ENCODE measurements around the gene HOXB6.

HOXB6 gene

GRCh38 chr17:48645639-48646182, 40.9 kb upstream of the HOXB6 start:
- intact Hi-C loops (cut with DNase I; ENCODE audit: low total_unique reads), result no loop called here
- no peaks in the 10 kb centered on the region for H3K36me3 ChIP-seq
- H3K4me3 ChIP-seq, result no peak overlapping the region
- DNase-seq, result no peak
- H3K27ac ChIP-seq, result no peak overlapping the region
- H3K4me1 ChIP-seq, result peaks cover 0 to 20% (median 14%) of the 10 kb centered on the region in 4 donors
- TF ChIP-seq CTCF (IDR thresholded peaks at IDR 0.05), result no peak
- H3K27me3 ChIP-seq, result peaks cover 0 to 96% of the 10 kb centered on the region in 2 donors
- no peaks in the 10 kb centered on the region for H3K9me3 ChIP-seq

DNA sequence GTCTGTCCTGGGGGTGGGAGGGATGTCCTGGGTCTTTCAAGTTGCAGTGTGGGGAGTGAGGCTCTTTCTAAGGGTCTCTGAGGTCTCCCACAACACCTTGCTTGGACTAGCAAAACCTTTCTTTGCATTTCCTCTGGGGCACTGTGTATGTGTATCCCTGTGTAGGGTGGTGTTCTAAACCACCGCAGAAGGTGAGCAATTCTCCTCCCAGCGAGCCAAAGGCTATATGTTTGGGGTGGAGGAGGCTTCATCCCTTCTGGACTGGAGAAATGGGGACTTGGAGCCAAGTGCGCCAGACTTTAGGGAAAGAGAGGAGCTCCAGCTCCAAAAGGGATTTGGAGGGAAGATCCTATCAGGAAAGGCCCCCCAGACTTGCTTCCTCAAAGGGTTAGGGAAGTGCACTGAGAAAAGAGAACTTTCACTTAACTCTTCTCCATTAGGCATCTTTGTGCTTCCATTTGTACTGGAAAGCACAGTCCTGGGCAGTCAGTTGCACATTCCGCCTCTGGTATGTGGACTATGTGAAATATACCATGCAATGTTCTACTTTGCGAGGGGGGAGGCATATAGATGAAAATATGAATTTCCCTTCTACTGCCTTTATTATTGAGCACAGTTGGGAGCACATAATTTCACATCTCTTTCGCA, 40.2 kb upstream of the HOXB6 start:
- intact Hi-C loops (cut with DNase I; ENCODE audit: low total_unique reads), result no loop called here
- TF ChIP-seq CTCF (IDR thresholded peaks at IDR 0.05), result no peak
- Histone ChIP-seq H3K27me3 (peaks cover 0 to 94% of the 10 kb centered on the region in 2 donors), H3K27ac (no peak overlapping the region), H3K9me3 (no peaks in the 10 kb centered on the region), H3K36me3 (no peaks in the 10 kb centered on the region), H3K4me3 (no peak overlapping the region), H3K4me1 (peaks cover 0 to 20% (median 14%) of the 10 kb centered on the region in 4 donors)
- DNase-seq, result no peak

- H3K4me3 ChIP-seq, result no peak overlapping the region
- no peaks in the 10 kb centered on the region for H3K36me3 ChIP-seq
- peaks cover 0 to 97% of the 10 kb centered on the region in 2 donors for H3K27me3 ChIP-seq
Observed at GRCh38 chr17:48644159-48644558, 39.4 kb upstream of the HOXB6 start.

GRCh38 chr17:48643697-48644012, 38.9 kb upstream of the HOXB6 start:
- peaks cover 0 to 97% of the 10 kb centered on the region in 2 donors for H3K27me3 ChIP-seq
- H3K36me3 ChIP-seq, result no peaks in the 10 kb centered on the region
- no peaks in the 10 kb centered on the region for H3K9me3 ChIP-seq
- no peak overlapping the region for H3K4me3 ChIP-seq
- no peak for DNase-seq
- no peak overlapping the region for H3K27ac ChIP-seq
- peaks cover 0 to 20% (median 14%) of the 10 kb centered on the region in 4 donors for H3K4me1 ChIP-seq
- no peak for TF ChIP-seq CTCF (IDR thresholded peaks at IDR 0.05)
- intact Hi-C loops (cut with DNase I; ENCODE audit: low total_unique reads), result no loop called here

More at GRCh38 chr17:48644159-48644558, 39.4 kb upstream of the HOXB6 start:
- no peaks in the 10 kb centered on the region for H3K9me3 ChIP-seq
- no peak for TF ChIP-seq CTCF (IDR thresholded peaks at IDR 0.05)
- H3K4me1 ChIP-seq, result peaks cover 0 to 20% (median 14%) of the 10 kb centered on the region in 4 donors
- intact Hi-C loops (cut with DNase I; ENCODE audit: low total_unique reads), result no loop called here
- no peak for DNase-seq
- H3K27ac ChIP-seq, result no peak overlapping the region

DNA sequence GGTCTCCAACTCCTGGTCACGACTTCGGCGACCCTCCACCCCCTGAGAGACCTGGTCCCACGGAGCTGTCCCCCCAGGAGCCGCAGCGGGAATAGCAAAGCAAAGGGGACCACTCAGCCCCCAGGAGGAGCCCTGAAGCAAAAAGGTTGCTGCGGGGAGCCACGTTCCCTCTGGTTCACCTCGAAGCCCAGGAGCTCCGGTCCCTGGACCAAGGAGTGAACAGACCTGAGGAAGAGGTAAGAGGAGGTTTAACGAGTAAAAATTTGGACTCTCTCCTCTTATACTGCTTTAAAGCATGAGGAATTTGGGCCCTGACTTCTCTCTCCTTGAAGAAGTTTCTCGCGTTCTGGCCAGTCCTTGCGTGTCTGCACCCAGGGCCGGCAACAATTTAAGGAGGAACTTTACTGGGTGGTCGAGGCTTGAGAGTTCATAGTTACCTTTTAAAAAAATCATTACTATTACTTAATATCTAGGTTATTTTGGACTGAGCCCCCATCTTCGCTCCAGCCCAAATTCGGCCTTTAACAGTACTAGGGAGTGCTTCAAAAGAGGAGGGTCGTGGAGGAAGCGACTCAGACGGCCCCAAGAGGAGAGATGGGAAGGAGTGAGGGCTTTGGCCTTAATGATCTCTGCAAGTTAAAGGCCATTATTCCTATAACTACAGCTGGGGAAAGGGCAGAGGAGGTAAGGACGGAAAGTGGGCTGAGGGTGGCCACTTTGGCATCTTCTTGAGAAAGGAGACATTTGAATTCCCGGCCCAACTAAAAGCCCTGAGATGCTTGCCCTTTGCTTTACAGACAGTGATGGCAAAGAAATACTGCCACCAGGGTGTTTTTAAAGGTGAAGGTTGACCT, 38.3 kb upstream of the HOXB6 start:
- H3K9me3 ChIP-seq, result no peaks in the 10 kb centered on the region
- intact Hi-C loops (cut with DNase I; ENCODE audit: low total_unique reads), result no loop called here
- peaks cover 0 to 97% of the 10 kb centered on the region in 2 donors for H3K27me3 ChIP-seq

More for the DNA sequence above, 38.3 kb upstream of the HOXB6 start:
- TF ChIP-seq CTCF (IDR thresholded peaks at IDR 0.05), result no peak
- Histone ChIP-seq H3K27ac (no peak overlapping the region), H3K4me1 (peaks cover 0 to 20% (median 14%) of the 10 kb centered on the region in 4 donors), H3K4me3 (no peak overlapping the region), H3K36me3 (no peaks in the 10 kb centered on the region)
- DNase-seq, result no peak
